Measurements from ENCODE around the gene RPS6KA3. TPM values are rescaled to one million over a fixed set of nuclear protein-coding genes. Genes with fewer than 3 reads are reported as not detected.

RPS6KA3 gene
- total RNA-seq, 1 experiment from 2014 or later: 14.6 TPM

DNA sequence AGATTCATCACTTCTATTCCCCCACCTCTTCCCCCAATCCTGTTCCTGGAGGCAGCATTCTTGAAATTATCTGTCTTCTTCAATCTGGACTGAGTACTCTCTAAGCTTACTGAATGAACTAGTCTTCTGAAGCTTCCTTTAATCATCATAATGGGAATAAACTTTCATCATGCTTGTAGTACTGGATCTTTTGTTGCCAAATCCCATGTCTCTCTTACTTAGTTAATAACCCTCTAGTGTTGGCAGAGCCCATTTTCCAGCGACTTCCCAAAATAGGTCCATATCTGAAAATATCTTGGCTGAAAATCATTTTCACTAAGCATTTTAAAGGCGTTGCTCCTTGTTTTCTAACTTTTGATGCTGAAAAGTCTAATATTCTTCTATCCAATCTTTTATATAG is 39.6 kb downstream of the RPS6KA3 start (continued):
- TF ChIP-seq, protein P1, sequence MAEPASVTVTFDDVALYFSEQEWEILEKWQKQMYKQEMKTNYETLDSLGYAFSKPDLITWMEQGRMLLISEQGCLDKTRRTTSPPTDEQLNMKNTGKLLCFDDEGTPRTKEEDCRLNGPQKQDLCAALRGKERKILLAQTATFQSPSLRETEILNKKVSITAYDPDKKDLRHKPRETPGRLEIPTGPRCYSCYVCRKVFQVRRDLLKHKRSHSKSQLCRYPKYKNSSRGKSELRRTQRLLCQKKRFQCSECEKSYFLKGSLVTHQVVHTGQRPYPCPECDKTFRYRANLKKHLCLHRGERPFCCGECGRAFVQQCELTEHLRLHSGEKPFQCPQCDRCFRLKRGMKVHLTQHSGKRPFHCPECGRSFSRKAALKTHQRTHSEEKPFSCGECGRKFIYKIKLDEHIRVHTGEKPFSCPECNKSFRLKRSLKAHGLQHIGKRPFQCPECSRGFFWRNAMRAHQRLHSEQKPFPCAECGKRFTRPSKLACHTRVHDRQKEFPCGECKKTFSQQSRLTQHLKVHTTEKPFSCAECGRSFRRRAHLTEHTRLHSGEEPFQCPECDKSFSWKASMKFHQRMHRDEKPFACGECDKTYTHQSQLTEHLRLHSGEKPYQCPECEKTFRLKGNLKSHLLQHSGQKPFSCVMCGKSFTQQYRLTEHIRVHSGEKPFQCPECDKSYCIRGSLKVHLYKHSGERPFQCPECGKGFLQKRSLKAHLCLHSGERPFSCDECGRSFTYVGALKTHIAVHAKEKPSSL (CRISPR knock-in tag; conservative IDR thresholded peaks at IDR 0.05): no peak
- no peak for TF ChIP-seq GTF2I (CRISPR knock-in tag; conservative IDR thresholded peaks at IDR 0.05)

DNA sequence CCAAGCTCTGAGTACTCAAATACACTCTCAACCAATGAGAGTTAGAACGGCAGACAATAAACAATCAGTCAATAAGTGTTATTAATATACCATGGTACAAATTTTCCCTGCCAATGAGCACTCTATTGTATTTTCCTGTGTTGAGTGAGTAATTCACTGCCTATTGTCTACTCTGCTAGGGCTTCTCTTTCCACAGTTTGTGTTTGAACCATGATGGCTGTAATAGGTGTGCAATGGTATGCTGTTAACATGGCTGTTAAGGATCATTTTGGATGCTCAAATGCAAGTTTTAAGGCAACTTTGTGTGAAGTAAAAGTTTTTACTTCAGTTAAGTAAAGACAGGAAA is 41.2 kb downstream of the RPS6KA3 start:
- DNase-seq (ENCODE audit: low spot score) (no peak), ATAC-seq (no peak)
- Mint-ChIP-seq H3K27ac (no peak overlapping the region), H3K27me3 (ENCODE audit: low read depth) (no peaks in the 10 kb centered on the region), H3K4me1 (peaks cover 18% of the 10 kb centered on the region), H3K9me3 (no peaks in the 10 kb centered on the region), H3K4me3 (no peak overlapping the region), H3K36me3 (peaks cover 9% of the 10 kb centered on the region; the same call in 1 of the 2 replicates)
- POLR2A ChIA-PET: no interaction called here
- CTCF ChIA-PET: no interaction called here
- TF ChIP-seq CTCF (IDR thresholded peaks at IDR 0.05) (no peak), TEAD4 (CRISPR knock-in tag; IDR thresholded peaks at IDR 0.05) (no peak)

DNA sequence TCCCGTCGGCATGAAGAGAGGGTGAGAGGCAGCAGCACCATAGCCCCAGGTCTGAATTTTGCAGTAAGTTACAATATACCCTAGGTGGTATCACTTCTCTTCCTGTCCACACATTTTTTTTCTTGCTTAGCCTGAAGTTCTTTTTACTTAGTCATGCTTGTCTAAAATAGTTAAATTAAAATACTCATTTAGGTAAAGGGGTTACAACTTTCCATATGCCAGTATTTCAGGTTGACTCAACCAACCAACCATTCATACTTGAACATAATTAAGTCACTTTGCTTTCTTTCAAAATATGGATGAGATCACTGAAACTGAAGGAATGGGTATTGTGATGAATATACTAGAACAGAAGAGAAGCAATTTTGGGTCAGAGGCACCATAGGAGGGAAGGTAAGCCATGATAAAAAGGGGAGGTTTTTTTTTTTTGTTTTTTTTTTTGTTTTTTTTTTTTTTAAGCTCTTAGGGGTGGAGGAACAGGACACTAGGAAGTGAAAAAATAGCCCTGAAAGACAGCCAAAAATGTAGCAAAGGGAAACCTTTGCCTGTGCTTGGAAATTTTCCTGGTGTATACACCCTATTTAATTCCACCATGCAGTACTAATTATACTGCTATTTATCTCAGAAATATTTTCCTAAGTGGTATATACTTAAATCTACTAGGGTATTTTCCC is 41.8 kb downstream of the RPS6KA3 start:
- Mint-ChIP-seq H3K27me3 (ENCODE audit: low read depth) (no peaks in the 10 kb centered on the region), H3K27ac (peak overlapping the region; percentile 78), H3K4me1 (peaks cover 13% of the 10 kb centered on the region), H3K9me3 (no peaks in the 10 kb centered on the region), H3K4me3 (no peak overlapping the region), H3K36me3 (peaks cover 8% of the 10 kb centered on the region; the same call in 1 of the 2 replicates)
- ChIA-PET CTCF (no interaction called here), POLR2A (no interaction called here)
- DNase-seq (ENCODE audit: low spot score) (no peak), ATAC-seq (no peak)
- TF ChIP-seq ZNF671 (CRISPR knock-in tag; IDR thresholded peaks at IDR 0.05) (no peak), SMAD4 (CRISPR knock-in tag; IDR thresholded peaks at IDR 0.05) (no peak), ZNF423 (CRISPR knock-in tag; IDR thresholded peaks at IDR 0.05) (no peak), ZNF317 (CRISPR knock-in tag; IDR thresholded peaks at IDR 0.05; ENCODE audit: borderline replicate concordance, low read depth) (no peak), RORB (CRISPR knock-in tag; IDR thresholded peaks at IDR 0.05) (no peak), CREB1 (CRISPR knock-in tag; IDR thresholded peaks at IDR 0.05) (no peak), NFE2L1 (CRISPR knock-in tag; IDR thresholded peaks at IDR 0.05) (no peak), ZNF121 (CRISPR knock-in tag; IDR thresholded peaks at IDR 0.05) (no peak), ERG (CRISPR knock-in tag; IDR thresholded peaks at IDR 0.05) (no peak), SOX15 (CRISPR knock-in tag; IDR thresholded peaks at IDR 0.05) (no peak), ATF2 (CRISPR knock-in tag; IDR thresholded peaks at IDR 0.05; ENCODE audit: borderline replicate concordance, low read depth) (no peak), FOXP1 (CRISPR knock-in tag; IDR thresholded peaks at IDR 0.05; ENCODE audit: borderline replicate concordance) (no peak), CTCF (IDR thresholded peaks at IDR 0.05) (no peak)
- TF ChIP-seq, protein P2, sequence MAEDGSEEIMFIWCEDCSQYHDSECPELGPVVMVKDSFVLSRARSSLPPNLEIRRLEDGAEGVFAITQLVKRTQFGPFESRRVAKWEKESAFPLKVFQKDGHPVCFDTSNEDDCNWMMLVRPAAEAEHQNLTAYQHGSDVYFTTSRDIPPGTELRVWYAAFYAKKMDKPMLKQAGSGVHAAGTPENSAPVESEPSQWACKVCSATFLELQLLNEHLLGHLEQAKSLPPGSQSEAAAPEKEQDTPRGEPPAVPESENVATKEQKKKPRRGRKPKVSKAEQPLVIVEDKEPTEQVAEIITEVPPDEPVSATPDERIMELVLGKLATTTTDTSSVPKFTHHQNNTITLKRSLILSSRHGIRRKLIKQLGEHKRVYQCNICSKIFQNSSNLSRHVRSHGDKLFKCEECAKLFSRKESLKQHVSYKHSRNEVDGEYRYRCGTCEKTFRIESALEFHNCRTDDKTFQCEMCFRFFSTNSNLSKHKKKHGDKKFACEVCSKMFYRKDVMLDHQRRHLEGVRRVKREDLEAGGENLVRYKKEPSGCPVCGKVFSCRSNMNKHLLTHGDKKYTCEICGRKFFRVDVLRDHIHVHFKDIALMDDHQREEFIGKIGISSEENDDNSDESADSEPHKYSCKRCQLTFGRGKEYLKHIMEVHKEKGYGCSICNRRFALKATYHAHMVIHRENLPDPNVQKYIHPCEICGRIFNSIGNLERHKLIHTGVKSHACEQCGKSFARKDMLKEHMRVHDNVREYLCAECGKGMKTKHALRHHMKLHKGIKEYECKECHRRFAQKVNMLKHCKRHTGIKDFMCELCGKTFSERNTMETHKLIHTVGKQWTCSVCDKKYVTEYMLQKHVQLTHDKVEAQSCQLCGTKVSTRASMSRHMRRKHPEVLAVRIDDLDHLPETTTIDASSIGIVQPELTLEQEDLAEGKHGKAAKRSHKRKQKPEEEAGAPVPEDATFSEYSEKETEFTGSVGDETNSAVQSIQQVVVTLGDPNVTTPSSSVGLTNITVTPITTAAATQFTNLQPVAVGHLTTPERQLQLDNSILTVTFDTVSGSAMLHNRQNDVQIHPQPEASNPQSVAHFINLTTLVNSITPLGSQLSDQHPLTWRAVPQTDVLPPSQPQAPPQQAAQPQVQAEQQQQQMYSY (CRISPR knock-in tag; IDR thresholded peaks at IDR 0.05): no peak
- TF ChIP-seq, protein P3, sequence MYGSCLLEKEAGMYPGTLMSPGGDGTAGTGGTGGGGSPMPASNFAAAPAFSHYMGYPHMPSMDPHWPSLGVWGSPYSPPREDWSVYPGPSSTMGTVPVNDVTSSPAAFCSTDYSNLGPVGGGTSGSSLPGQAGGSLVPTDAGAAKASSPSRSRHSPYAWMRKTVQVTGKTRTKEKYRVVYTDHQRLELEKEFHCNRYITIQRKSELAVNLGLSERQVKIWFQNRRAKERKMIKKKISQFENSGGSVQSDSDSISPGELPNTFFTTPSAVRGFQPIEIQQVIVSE (CRISPR knock-in tag; IDR thresholded peaks at IDR 0.05; ENCODE audit: borderline replicate concordance): no peak
